Epidermal melanocyte (primary cell): ENCODE results near the gene MICA.
"Not testable (repeated sequence)": the region's sequence is repeated elsewhere in the genome, so short reads cannot be mapped to it uniquely, and the experiment has no call there.

Experiments used
- DNase-seq: peaks from one replicate; pipeline ENCODE4 v3.0.0; 2011; ENCODE audit warnings: low spot score; ENCODE audit not compliant: insufficient read length

Gene MICA

GRCh38 chr6:31459864-31460263, 56.5 kb downstream of the MICA start:
- DNase-seq, result not testable (repeated sequence)

GRCh38 chr6:31460361-31461025, 57.1 kb downstream of the MICA start:
- DNase-seq, result no peak

- DNase-seq, result no peak
These were observed 58.9 kb downstream of the MICA start for GRCh38 chr6:31462026-31462963.

- peak; percentile 49 for DNase-seq
These were observed 59.8 kb downstream of the MICA start for GRCh38 chr6:31462964-31463870.

GRCh38 chr6:31464252-31465184, 61.1 kb downstream of the MICA start:
- no peak for DNase-seq
